Measurements from ENCODE around the gene KL. TPM values are rescaled to one million over a fixed set of nuclear protein-coding genes. Genes with fewer than 3 reads are reported as not detected.

KL gene
- total RNA-seq, 1 experiment from 2014 or later = not detected

DNA sequence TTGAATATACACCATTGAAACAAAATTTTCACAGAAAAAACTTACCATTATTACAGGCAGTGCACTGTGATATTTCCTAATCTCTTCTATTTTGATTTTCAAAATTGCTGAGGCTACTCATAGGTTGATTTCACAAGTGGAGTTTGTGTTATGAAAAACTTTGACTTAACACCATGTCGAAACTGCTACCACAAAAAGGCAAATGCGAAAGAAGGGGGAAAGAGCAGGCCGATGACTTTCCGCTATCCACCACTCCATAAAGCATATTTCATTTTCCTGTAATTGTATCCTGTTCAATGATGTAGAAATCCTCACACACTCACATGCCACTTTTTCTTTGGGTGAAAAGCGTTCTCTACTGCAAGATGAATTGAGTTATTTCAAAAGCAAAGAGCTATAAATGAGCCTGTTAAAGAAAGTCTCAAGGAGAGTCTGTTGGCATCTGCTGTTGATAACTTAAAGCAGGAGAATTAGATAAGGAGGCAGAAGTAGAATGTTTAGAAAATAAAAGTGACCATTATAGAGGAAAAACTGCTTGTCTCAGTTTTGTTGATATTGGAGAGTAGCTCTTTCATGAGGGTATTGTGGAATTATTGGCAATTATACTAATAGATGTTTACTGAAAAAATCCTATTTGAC, 18.8 kb downstream of the KL start:
- Histone ChIP-seq H3K27ac (ENCODE audit: low read depth, low read length) (no peak overlapping the region), H3K27me3 (ENCODE audit: insufficient read depth, low read length) (no peaks in the 10 kb centered on the region), H3K4me3 (replicated peaks in 1 of 2; ENCODE audit: low read depth in 1 of 2, low read length in 2 of 2) (no peak overlapping the region), H3K9ac (ENCODE audit: low read length) (no peak overlapping the region), H2AFZ (ENCODE audit: low read depth, low read length, poor library complexity, severe bottlenecking) (no peak overlapping the region), H3K79me2 (ENCODE audit: insufficient read depth, low read length) (no peaks in the 10 kb centered on the region), H3K9me3 (ENCODE audit: control insufficient read depth in 1 of 2, insufficient read depth in 1 of 2, low read depth in 1 of 2, low read length in 2 of 2) (no peaks in the 10 kb centered on the region), H4K20me1 (ENCODE audit: insufficient read depth) (no peaks in the 10 kb centered on the region), H3K9me2 (ENCODE audit: insufficient read depth) (no peaks in the 10 kb centered on the region), H3K4me2 (ENCODE audit: low read length) (no peak overlapping the region), H3K36me3 (ENCODE audit: control insufficient read depth in 1 of 2, insufficient read depth in 2 of 2, low read length in 2 of 2) (no peaks in the 10 kb centered on the region), H3K4me1 (ENCODE audit: control insufficient read depth in 1 of 2, insufficient read depth in 2 of 2, low read length in 2 of 2) (no peaks in the 10 kb centered on the region)
- BruUV-seq (replicated peaks) = no TSS peak
- intact Hi-C loops (cut with micrococcal nuclease) = no loop called here
- POLR2A ChIA-PET = interaction anchor here (0.7 kb wide), 1 partner anchor 784 kb away, joined by 3 read pairs; no protein-coding TSS in a partner anchor
- CTCF ChIA-PET = no interaction called here
- TF ChIP-seq SIN3A (IDR thresholded peaks at IDR 0.05; ENCODE audit: low read depth) (no peak), POLR2A (IDR thresholded peaks at IDR 0.05; ENCODE audit: borderline replicate concordance, extremely low read depth, insufficient read depth, insufficient read length) (no peak), FOSL1 (IDR thresholded peaks at IDR 0.05; ENCODE audit: low read depth) (no peak), SRF (IDR thresholded peaks at IDR 0.05; ENCODE audit: low read depth) (no peak), YY1 (IDR thresholded peaks at IDR 0.05; ENCODE audit: extremely low read depth, insufficient replicate concordance, low read depth, low read length) (no peak), CTCF (IDR thresholded peaks at IDR 0.05 in 2 of 3, conservative IDR thresholded peaks at IDR 0.05 in 1 of 3; ENCODE audit: borderline replicate concordance in 1 of 3, insufficient read depth in 1 of 3, low read depth in 2 of 3, low read length in 2 of 3) (no peak), ZNF274 (IDR thresholded peaks at IDR 0.05; ENCODE audit: low read depth, low read length) (no peak), MAX (IDR thresholded peaks at IDR 0.05) (no peak), ZFX (IDR thresholded peaks at IDR 0.05) (no peak)
- TF ChIP-seq, protein P1, sequence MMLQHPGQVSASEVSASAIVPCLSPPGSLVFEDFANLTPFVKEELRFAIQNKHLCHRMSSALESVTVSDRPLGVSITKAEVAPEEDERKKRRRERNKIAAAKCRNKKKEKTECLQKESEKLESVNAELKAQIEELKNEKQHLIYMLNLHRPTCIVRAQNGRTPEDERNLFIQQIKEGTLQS (IDR thresholded peaks at IDR 0.05) = no peak
- TF ChIP-seq, protein P2, sequence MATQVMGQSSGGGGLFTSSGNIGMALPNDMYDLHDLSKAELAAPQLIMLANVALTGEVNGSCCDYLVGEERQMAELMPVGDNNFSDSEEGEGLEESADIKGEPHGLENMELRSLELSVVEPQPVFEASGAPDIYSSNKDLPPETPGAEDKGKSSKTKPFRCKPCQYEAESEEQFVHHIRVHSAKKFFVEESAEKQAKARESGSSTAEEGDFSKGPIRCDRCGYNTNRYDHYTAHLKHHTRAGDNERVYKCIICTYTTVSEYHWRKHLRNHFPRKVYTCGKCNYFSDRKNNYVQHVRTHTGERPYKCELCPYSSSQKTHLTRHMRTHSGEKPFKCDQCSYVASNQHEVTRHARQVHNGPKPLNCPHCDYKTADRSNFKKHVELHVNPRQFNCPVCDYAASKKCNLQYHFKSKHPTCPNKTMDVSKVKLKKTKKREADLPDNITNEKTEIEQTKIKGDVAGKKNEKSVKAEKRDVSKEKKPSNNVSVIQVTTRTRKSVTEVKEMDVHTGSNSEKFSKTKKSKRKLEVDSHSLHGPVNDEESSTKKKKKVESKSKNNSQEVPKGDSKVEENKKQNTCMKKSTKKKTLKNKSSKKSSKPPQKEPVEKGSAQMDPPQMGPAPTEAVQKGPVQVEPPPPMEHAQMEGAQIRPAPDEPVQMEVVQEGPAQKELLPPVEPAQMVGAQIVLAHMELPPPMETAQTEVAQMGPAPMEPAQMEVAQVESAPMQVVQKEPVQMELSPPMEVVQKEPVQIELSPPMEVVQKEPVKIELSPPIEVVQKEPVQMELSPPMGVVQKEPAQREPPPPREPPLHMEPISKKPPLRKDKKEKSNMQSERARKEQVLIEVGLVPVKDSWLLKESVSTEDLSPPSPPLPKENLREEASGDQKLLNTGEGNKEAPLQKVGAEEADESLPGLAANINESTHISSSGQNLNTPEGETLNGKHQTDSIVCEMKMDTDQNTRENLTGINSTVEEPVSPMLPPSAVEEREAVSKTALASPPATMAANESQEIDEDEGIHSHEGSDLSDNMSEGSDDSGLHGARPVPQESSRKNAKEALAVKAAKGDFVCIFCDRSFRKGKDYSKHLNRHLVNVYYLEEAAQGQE (IDR thresholded peaks at IDR 0.05; ENCODE audit: low read depth) = no peak
- RAD21 ChIA-PET (ENCODE audit: low non-redundant PET in 1 of 2, low total read pairs in 2 of 2, uncharacterized antibody in 2 of 2, unreplicated experiment in 2 of 2) = no interaction called here
- ATAC-seq = no peak
- DNase-seq (ENCODE audit: low read depth, low spot score) = no peak

Measured in HCT116 (cell line).